Epithelial cell of prostate (primary cell): ENCODE results near the gene CACNA2D4.
A peak's percentile ranks its signal among the peaks of the same experiment; 100 is the strongest.
"Not testable (repeated sequence)": the region's sequence is repeated elsewhere in the genome, so short reads cannot be mapped to it uniquely, and the experiment has no call there.

ENCODE experiments used
- DNase-seq: peaks from one replicate; pipeline ENCODE4 v3.0.0-alpha.2; 2011; ENCODE audit warnings: low read depth, low spot score
- H3K27ac ChIP-seq: fragments of 450-650 bp; 2 replicates; pipeline ENCODE4 v1.5.1; 2017; ENCODE audit warnings: mild to moderate bottlenecking

Gene CACNA2D4, protein sequence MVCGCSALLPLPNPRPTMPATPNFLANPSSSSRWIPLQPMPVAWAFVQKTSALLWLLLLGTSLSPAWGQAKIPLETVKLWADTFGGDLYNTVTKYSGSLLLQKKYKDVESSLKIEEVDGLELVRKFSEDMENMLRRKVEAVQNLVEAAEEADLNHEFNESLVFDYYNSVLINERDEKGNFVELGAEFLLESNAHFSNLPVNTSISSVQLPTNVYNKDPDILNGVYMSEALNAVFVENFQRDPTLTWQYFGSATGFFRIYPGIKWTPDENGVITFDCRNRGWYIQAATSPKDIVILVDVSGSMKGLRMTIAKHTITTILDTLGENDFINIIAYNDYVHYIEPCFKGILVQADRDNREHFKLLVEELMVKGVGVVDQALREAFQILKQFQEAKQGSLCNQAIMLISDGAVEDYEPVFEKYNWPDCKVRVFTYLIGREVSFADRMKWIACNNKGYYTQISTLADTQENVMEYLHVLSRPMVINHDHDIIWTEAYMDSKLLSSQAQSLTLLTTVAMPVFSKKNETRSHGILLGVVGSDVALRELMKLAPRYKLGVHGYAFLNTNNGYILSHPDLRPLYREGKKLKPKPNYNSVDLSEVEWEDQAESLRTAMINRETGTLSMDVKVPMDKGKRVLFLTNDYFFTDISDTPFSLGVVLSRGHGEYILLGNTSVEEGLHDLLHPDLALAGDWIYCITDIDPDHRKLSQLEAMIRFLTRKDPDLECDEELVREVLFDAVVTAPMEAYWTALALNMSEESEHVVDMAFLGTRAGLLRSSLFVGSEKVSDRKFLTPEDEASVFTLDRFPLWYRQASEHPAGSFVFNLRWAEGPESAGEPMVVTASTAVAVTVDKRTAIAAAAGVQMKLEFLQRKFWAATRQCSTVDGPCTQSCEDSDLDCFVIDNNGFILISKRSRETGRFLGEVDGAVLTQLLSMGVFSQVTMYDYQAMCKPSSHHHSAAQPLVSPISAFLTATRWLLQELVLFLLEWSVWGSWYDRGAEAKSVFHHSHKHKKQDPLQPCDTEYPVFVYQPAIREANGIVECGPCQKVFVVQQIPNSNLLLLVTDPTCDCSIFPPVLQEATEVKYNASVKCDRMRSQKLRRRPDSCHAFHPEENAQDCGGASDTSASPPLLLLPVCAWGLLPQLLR

GRCh38 chr12:1918081-1918883 is at the start of gene CACNA2D4:
Gene CACNA2D4 (minus strand): TSS chr12:1918652. CDS start chr12:1918473, 179 bp downstream.
- no peak within 1 kb of the TSS for H3K27ac ChIP-seq
- no peak for DNase-seq

DNA sequence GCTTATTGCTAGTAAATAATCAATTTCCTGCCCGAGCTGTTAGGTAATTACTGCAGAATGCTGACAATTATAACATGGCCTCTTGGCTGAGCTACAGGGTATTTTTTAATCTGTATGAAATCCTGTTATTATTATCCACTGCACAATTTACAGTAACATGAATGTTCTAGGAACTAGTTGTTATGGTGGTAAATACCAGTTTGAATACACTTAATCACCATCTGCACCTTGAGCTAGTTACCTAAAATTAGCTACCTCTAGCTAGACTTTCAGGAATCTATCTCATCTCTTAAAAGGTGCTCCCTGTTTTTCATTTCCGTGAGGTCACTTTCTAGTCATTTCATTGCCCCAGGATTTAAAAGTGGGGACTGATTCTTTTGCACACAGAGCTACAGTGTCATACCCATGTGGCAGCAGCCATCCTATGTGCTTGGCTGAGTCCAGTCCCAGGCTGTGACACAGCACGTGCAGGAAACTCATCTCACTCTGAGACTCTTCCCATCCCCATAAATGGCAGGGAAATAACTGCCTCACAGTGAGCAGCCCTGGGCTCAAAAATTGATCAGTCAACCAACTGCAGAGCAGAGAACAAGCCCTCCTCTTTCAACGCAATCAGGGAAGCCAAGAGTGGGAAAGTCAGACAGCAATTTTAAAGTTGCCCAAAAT is 48.2 kb upstream of the CACNA2D4 start:
- no peak overlapping the region for H3K27ac ChIP-seq
- DNase-seq: no peak

DNA sequence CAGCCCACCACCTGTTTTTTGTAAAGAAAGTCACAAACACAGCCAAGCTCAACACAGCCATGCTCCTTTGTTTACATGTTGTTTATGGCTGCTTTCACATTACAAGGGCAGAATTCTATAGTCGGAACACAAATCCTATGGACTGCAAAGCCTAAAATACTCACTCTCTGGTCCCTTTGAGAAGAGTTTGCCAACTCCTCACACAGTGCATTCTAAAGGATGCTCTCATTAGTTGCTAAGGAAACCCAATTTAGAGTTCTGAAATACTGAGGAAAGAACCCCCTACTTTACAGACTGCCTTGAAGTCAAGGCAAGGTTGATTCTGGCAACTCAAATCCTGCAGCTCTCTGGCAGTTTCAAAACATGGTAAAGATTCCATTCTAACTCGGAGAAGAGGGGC is 47.5 kb upstream of the CACNA2D4 start:
- no peak for DNase-seq
- H3K27ac ChIP-seq: no peak overlapping the region

DNA sequence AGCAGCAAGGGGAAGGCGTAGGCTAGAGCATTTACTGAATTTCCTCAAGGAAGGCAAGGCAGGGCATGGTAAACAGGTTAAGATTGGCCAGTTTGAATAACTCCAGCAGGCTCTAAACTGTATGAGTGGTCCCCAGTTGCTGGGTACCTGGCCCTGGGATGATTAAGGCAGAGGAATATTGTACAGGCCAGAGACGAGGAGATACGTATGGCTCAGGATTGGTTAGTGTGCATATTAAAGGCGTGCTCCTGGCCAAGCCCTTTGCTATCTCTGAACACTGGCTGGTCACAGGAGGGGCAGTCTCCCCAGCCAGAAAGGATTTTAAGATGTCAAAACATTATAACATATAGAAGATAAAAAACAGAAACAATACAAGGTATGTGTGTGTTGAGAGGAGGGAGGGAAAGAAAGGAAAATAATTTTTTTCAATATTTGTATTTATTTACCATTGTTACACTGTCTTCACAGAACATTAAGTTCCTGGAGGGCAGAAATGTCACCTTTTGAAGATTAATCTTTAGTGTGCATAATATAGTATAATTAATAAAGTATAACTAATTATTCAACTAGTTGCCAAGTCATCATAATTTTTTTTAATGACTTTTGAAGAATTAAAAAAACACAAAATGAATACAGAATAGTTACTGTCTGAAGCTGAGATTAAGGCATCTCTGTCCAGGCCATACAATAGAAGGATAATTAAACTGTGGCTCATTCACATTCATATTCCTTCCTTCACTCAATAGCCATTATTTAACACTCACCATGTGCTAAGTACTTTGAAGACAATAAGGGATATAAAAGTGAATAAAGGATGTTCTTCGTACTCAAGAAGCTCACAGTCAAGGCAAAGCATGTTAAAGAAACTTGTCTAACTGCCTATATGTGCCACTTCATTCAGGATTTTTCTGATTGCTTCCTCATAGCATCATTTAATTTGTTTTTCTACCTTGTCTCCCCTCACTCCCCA is 43.9 kb upstream of the CACNA2D4 start:
- no peak overlapping the region for H3K27ac ChIP-seq
- DNase-seq: no peak

GRCh38 chr12:1956716-1957115 is 38.3 kb upstream of the CACNA2D4 start:
- H3K27ac ChIP-seq: no peak overlapping the region
- DNase-seq: no peak

DNA sequence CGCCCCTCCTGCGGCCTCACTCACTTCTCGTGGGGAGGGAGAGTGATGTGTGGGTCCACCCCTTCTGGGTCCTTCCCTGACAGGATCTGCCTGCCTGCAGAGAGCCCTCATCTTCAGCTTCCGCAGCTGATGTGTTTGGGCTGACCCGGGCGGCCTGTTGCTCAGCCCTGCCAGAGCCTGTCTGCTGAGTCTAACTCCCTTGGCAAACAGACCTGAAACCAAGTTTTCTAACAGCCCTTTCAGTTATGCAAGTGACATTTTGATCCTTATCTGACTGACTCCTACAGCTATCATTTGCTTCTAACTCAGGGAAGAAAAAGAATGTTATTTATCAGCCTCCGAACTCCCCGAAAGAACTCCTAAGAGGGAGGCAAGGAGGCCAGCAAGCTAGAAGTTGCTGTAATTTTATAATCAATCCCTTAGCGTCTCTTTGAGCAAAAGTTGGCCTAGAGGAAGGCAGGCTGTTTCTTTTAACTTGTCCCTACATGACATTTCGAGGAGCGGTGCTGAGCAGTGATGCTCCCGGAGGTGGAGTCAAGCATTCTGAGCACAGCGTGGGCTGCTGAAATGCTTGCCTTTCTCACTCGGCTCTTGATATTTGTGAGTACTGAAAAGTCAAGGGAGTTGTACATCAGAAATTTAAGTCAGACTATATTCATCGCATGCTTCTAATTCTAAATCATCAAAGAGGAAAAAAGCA is 31.5 kb upstream of the CACNA2D4 start:
- peak overlapping the region; percentile 64 for H3K27ac ChIP-seq
- peak; percentile 58 for DNase-seq

DNA sequence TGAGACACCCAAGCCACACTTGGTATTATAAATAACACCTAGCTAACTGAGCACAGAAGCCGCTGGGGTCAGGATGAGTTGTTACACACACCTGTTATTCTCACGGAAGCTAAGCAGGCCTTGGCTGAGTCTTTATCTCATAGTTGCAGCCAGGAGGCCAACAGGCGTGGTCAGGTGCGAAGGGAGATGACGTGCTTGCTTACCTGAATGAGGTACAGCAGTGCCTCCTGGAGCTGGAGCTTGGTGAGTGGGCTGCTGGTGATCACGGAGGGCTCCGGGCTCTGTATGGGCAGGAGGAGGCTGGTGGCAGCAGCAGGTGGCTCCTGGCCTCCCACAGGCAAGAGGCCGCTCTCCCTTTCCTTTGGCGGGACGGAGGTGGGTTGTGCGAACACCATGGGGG is 30.4 kb upstream of the CACNA2D4 start:
- DNase-seq: no peak
- no peak overlapping the region for H3K27ac ChIP-seq

GRCh38 chr12:1947081-1947480 is 28.6 kb upstream of the CACNA2D4 start:
- no peak overlapping the region for H3K27ac ChIP-seq
- no peak for DNase-seq

GRCh38 chr12:1946296-1946695 is 27.8 kb upstream of the CACNA2D4 start:
- no peak for DNase-seq
- no peak overlapping the region for H3K27ac ChIP-seq

DNA sequence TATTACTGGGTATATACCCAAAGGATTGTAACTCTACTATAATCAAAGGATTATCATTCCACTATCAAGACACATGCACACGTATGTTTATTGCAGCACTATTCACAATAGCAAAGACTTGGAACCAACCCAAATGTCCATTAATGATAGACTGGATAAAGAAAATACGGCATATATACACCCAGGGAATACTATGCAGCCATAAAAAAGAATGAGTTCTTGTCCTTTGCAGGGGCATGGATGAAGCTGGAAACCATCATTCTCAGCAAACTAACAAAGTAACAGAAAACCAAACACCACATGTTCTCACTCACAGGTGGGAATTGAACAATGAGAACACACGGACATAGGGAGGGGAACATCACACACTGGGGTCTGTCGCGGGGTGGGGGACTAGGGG is 27.1 kb upstream of the CACNA2D4 start:
- not testable (repeated sequence) for DNase-seq, H3K27ac ChIP-seq

GRCh38 chr12:1939801-1940607 is 21.6 kb upstream of the CACNA2D4 start:
- no peak for DNase-seq
- H3K27ac ChIP-seq: no peak overlapping the region

GRCh38 chr12:1939331-1939730 is 20.9 kb upstream of the CACNA2D4 start:
- no peak overlapping the region for H3K27ac ChIP-seq

DNA sequence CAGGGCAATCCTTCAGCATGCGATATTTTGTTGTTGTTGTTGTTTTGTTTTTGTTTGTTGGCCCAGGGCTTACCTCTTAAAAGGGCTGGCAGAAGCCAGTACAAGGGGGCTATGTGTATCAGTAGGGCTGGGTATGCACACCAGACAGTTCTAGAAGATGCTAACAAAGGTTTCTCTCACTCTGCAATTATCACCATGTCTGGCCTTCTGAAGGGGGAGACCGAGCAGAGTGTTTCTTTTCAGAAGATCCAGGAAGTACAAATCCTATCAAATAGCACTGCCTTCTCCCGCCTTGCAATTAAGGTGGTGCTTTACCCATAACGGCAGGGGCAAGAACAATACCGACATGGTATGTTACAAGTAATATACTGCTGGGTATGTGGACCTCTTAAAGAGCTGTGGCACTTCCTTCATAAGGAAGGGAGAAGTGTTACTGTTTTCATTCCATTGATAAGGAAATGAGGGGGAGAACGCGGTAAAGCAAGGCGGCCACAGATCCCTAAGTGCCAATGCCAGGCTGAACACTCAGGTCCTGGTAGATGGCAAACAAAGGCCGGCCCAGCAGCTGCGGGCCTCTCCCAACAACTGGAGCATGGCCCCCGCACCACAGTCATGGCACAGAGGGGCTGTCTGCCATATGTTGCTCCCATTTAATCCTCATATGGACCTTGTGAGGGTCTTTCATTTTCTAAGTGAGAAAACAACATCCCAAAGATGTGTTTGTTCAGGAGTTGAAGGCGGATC is 19.2 kb upstream of the CACNA2D4 start:
- H3K27ac ChIP-seq: no peak overlapping the region
- no peak for DNase-seq

More at GRCh38 chr12:1939331-1939730, 20.9 kb upstream of the CACNA2D4 start:
- no peak for DNase-seq

DNA sequence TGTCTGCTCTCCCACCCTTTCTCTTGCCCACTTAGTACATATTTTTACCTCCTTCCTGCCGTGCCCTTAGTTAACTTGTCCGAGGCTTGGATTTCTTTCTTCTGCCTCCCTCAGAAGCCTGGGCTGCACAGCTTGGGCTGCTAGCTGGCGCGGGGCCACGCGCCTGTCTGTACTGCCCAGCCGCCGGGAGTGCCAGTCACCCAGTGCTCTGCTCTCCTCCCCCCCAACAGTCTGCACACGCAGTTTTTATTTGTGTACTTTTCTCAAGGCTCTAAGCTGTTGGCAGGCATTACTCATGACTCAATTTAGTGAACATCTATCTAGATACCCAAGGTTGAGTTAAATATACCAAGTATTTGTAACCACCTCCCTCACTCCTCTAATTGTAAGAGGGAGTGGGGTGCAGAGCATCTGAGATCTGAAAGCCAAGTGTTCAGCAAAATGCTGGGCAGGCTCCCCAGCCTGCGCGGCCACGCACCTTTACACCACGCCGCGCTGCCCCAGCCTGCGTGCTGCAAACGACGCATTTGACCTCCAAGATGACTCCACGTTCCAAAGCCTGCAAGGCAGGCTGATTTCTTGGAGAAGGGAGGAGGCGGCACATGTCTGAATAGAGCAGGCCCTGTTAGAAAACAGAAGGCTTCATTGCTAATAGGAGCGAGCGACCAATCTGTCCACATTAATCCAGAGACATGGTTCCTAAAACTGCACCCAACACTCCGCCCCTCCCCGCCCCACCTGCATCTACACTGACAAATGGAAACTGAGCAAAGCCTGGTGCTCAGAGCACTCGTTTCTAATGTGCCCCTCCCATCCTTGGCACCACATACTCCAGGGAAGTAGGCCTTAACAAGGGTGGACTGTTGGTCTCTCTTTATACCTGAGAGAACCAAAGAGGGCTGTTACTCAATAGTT is 18.2 kb upstream of the CACNA2D4 start:
- no peak overlapping the region for H3K27ac ChIP-seq
- DNase-seq: peak; percentile 68

- DNase-seq: no peak
- H3K27ac ChIP-seq: no peak overlapping the region
These were observed 17.4 kb upstream of the CACNA2D4 start for GRCh38 chr12:1935700-1936378.
